Measurements from ENCODE around the gene PLAC8L1. TPM values are rescaled to one million over a fixed set of nuclear protein-coding genes. Genes with fewer than 3 reads are reported as not detected.

Gene PLAC8L1
- total RNA-seq, 2 experiments from 2014 or later: 0.50 TPM; not detected in 1

- H3K4me1 Mint-ChIP-seq: no peaks in the 10 kb centered on the region
- no peaks in the 10 kb centered on the region for H3K9me3 Mint-ChIP-seq
- no peak for DNase-seq
- POLR2A ChIA-PET: no interaction called here
- CTCF ChIA-PET: no interaction called here
- no peak overlapping the region for H3K27ac Mint-ChIP-seq
- peaks cover 7% of the 10 kb centered on the region for H3K36me3 Mint-ChIP-seq (ENCODE audit: low read depth)
- H3K27me3 Mint-ChIP-seq: no peaks in the 10 kb centered on the region
- no peak overlapping the region for H3K4me3 Mint-ChIP-seq
These were observed 2.5 kb upstream of the PLAC8L1 start for GRCh38 chr5:146107901-146108300.

- POLR2A ChIA-PET: no interaction called here
- Mint-ChIP-seq H3K4me3 (no peak overlapping the region), H3K9me3 (no peaks in the 10 kb centered on the region), H3K4me1 (no peaks in the 10 kb centered on the region), H3K36me3 (ENCODE audit: low read depth) (no peaks in the 10 kb centered on the region), H3K27ac (no peak overlapping the region), H3K27me3 (no peaks in the 10 kb centered on the region)
- DNase-seq: no peak
- CTCF ChIA-PET: no interaction called here
These were observed 1.8 kb downstream of the PLAC8L1 start for GRCh38 chr5:146103594-146103993.

DNA sequence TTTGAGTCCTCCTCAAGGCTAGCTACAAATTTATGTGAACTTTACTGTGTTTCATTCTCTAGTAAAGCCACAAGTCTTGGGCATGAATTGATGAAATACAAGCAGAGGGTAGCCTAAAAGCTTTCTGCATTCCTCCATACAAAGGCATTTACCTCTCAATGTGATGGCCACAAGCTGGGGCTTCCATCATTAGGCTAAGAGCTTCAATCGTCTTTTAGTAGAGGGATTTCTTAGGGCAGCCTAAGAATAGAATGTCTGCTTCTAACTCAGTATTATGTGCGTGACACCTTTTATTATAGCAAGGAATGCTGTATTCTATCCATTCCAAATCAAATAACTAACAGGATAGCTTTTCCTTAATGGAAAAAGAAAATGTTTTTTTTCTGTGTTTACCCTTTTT lies 3.7 kb downstream of the PLAC8L1 start:
- POLR2A ChIA-PET: no interaction called here
- Mint-ChIP-seq H3K4me1 (no peaks in the 10 kb centered on the region), H3K36me3 (ENCODE audit: low read depth) (no peaks in the 10 kb centered on the region), H3K27ac (no peak overlapping the region), H3K27me3 (no peaks in the 10 kb centered on the region), H3K4me3 (no peak overlapping the region), H3K9me3 (no peaks in the 10 kb centered on the region)
- CTCF ChIA-PET: interaction anchor here (0.7 kb wide), 1 partner anchor 35 kb away, joined by 4 read pairs; no protein-coding TSS in a partner anchor
- no peak for DNase-seq

DNA sequence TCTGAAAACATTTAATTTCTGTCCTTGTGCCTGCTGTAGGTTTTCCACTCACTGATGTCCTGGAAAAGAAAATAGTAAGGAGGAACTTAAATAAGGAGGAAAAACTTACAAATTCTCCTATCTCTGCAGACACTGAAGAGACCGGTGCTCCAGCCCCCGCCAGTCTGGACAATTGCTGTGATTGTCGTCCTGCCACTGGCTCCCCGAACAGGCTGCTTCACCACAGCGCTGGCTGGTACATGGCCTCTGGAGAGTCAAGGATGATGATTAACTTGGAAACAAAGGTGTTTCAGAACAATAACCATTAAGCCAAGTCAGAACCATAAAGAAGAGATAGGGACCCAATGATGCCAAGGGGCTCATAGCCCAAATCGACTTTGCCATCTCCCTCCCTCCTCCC lies 7.3 kb downstream of the PLAC8L1 start:
- H3K36me3 Mint-ChIP-seq (ENCODE audit: low read depth): no peaks in the 10 kb centered on the region
- H3K27ac Mint-ChIP-seq: no peak overlapping the region
- H3K27me3 Mint-ChIP-seq: no peaks in the 10 kb centered on the region
- H3K4me1 Mint-ChIP-seq: no peaks in the 10 kb centered on the region
- DNase-seq: no peak
- no peak overlapping the region for H3K4me3 Mint-ChIP-seq
- ChIA-PET POLR2A (no interaction called here), CTCF (interaction anchor here (0.7 kb wide), 1 partner anchor 17 kb away, joined by 3 read pairs; no protein-coding TSS in a partner anchor)
- no peaks in the 10 kb centered on the region for H3K9me3 Mint-ChIP-seq

- H3K36me3 Mint-ChIP-seq (ENCODE audit: low read depth): no peaks in the 10 kb centered on the region
- no peaks in the 10 kb centered on the region for H3K27me3 Mint-ChIP-seq
- DNase-seq: no peak
- ChIA-PET CTCF (no interaction called here), POLR2A (no interaction called here)
- no peaks in the 10 kb centered on the region for H3K9me3 Mint-ChIP-seq
- no peaks in the 10 kb centered on the region for H3K4me1 Mint-ChIP-seq
- H3K4me3 Mint-ChIP-seq: no peak overlapping the region
- no peak overlapping the region for H3K27ac Mint-ChIP-seq
These were observed 13.5 kb downstream of the PLAC8L1 start for GRCh38 chr5:146091881-146092280.

DNA sequence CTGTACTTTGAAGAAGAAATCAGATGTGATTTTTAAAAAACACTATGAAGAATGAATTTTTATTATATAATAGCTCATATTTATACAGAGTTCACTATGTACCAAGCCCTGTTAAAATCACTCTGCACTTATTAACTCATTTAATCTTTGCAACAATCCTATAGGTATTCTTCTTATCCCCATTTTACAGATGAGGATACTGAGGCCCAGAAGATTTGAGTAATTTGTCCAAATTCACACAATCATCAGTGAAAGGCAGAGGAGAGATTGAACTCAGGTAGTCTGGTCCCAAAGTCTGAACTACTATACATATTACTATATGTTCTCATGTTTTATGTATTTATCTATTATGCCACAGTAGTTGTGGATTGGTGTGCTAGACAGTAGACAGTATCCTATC lies 16.1 kb downstream of the PLAC8L1 start:
- Mint-ChIP-seq H3K27me3 (no peaks in the 10 kb centered on the region), H3K9me3 (no peaks in the 10 kb centered on the region), H3K27ac (no peak overlapping the region), H3K36me3 (ENCODE audit: low read depth) (no peaks in the 10 kb centered on the region), H3K4me1 (no peaks in the 10 kb centered on the region), H3K4me3 (no peak overlapping the region)
- no peak for DNase-seq
- ChIA-PET CTCF (no interaction called here), POLR2A (no interaction called here)

DNA sequence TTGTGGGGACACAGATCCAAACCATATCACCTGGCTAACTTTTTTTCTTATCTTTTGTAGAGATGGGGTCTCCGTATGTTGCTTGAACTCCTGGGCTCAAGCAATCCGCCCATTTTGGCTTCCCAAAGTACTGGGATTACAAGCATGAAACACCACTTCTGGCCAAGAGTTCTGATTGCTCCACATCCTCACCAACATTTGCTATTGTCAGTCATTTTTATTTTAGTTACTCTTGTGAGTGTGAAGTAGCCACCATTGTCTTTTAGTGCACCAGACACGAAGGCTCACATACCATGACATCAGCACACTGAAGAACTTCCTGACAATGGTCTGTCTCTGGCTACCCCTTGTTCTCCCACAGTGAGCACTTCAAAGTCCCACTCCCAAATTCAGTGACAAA lies 17.3 kb downstream of the PLAC8L1 start:
- ChIA-PET POLR2A (no interaction called here), CTCF (no interaction called here)
- no peak for DNase-seq
- Mint-ChIP-seq H3K27me3 (no peaks in the 10 kb centered on the region), H3K4me3 (no peak overlapping the region), H3K4me1 (peaks cover 3% of the 10 kb centered on the region), H3K9me3 (no peaks in the 10 kb centered on the region), H3K36me3 (ENCODE audit: low read depth) (no peaks in the 10 kb centered on the region), H3K27ac (no peak overlapping the region)

DNA sequence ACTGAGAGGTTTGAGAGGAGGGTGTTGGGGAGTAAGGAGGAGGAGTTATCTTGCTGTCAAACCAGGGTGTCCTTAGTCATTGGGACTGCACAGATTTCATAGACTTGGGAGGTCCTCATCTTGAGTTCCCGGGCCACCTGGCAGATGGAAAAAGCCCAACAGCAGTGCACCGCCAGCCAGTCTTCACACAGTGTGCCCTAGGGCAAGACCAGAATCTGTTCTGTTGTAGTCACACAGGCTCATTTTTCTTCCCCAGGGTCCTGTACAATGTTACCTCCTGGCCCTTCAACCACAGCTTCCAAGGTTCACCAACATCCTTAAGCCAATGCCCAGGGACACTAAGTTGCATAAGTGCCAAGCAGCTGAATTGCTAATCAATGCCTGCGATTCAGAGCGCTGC lies 21.0 kb downstream of the PLAC8L1 start:
- Mint-ChIP-seq H3K36me3 (ENCODE audit: low read depth) (no peaks in the 10 kb centered on the region), H3K27me3 (peaks cover under 1% of the 10 kb centered on the region), H3K4me1 (peaks cover 26% of the 10 kb centered on the region), H3K27ac (no peak overlapping the region), H3K4me3 (no peak overlapping the region), H3K9me3 (no peaks in the 10 kb centered on the region)
- no peak for DNase-seq
- CTCF ChIA-PET: no interaction called here
- POLR2A ChIA-PET: no interaction called here

DNA sequence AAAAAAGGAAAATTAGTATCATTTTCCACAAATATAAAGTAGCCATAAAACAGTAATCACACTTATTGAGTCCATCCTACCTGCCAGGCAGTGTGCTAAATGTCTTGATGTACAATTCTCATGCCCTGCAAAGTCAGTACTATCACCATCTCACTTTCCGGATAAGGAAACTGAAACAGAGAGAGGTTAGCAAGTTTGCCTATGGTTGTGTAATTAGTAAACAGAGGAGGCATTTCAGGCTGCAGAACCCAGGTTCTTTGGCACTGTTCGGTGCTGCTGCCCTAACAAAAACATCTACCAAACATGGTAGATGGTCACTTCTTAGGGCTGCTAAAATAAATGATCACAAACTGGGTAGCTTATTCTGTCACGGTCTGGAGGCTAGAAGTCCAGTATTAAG lies 22.6 kb downstream of the PLAC8L1 start:
- DNase-seq: no peak
- Mint-ChIP-seq H3K36me3 (ENCODE audit: low read depth) (no peaks in the 10 kb centered on the region), H3K27me3 (peaks cover 10% of the 10 kb centered on the region), H3K4me1 (peaks cover 37% of the 10 kb centered on the region), H3K4me3 (no peak overlapping the region), H3K9me3 (no peaks in the 10 kb centered on the region), H3K27ac (no peak overlapping the region)
- ChIA-PET POLR2A (no interaction called here), CTCF (interaction anchor here (0.6 kb wide), 1 partner anchor 451 kb away, joined by 3 read pairs; no protein-coding TSS in a partner anchor)

GRCh38 chr5:146081556-146081955 lies 23.8 kb downstream of the PLAC8L1 start:
- no peaks in the 10 kb centered on the region for H3K9me3 Mint-ChIP-seq
- ChIA-PET POLR2A (no interaction called here), CTCF (no interaction called here)
- no peaks in the 10 kb centered on the region for H3K36me3 Mint-ChIP-seq (ENCODE audit: low read depth)
- H3K4me3 Mint-ChIP-seq: no peak overlapping the region
- H3K4me1 Mint-ChIP-seq: peaks cover 39% of the 10 kb centered on the region
- peaks cover 17% of the 10 kb centered on the region for H3K27me3 Mint-ChIP-seq
- no peak overlapping the region for H3K27ac Mint-ChIP-seq
- no peak for DNase-seq

DNA sequence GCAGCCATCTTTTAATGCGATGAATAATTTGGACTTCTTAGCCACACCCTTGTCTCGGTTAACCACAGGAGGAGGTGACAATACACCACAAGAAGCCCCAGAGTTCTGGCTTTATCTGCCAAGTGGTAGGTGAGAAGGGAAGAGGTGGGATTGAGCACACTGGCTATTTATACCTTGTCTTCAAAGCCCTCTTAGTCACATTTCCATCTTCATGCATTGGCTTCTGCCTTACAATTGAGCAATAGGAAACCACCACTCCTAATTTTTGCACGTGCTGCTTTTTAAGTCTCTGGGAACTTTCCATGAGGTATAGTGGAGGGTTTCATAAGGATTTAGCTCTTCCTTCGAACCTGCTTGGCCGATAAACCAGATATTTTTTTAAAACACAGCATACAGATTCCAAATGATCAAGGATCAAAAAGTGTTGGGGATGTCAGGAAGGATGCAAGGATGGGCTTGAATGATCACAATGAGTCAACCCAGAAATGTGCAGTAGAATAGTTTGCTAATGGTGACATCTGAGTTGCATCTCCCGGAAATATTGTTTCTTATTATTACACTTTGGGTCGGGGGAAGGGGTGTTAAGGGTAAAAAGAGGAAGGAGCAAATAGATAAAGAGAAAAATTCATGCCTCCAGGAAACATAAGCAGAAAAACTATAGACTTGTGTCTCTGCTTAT lies 25.5 kb downstream of the PLAC8L1 start:
- Mint-ChIP-seq H3K36me3 (ENCODE audit: low read depth) (no peaks in the 10 kb centered on the region), H3K27me3 (peaks cover 18% of the 10 kb centered on the region), H3K27ac (no peak overlapping the region), H3K4me3 (no peak overlapping the region), H3K4me1 (peaks cover 39% of the 10 kb centered on the region), H3K9me3 (no peaks in the 10 kb centered on the region)
- peak; percentile 43 for DNase-seq
- POLR2A ChIA-PET: no interaction called here
- CTCF ChIA-PET: no interaction called here

DNA sequence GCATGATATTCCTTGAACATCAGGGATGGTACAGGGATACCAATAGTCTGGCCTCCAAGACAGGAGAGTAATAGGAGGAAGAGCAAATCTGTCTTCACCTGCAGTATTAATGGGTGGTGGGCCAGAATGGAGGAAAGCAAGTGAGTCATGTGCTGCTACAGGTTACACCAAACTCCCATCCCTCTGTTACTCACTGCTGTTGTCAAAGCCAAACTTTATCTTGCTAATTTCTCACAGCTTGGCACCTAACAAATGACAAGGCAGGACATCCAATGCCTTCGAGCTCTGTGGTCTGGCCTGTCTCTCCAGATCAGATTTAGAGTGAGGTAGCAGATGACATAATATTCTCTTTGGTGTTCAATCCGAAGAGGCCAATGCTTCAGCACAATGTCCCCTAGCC lies 26.8 kb downstream of the PLAC8L1 start:
- no peak overlapping the region for H3K4me3 Mint-ChIP-seq
- DNase-seq: no peak
- CTCF ChIA-PET: no interaction called here
- H3K9me3 Mint-ChIP-seq: no peaks in the 10 kb centered on the region
- POLR2A ChIA-PET: no interaction called here
- H3K27ac Mint-ChIP-seq: no peak overlapping the region
- H3K4me1 Mint-ChIP-seq: peaks cover 39% of the 10 kb centered on the region
- H3K36me3 Mint-ChIP-seq (ENCODE audit: low read depth): no peaks in the 10 kb centered on the region
- peaks cover 18% of the 10 kb centered on the region for H3K27me3 Mint-ChIP-seq

DNA sequence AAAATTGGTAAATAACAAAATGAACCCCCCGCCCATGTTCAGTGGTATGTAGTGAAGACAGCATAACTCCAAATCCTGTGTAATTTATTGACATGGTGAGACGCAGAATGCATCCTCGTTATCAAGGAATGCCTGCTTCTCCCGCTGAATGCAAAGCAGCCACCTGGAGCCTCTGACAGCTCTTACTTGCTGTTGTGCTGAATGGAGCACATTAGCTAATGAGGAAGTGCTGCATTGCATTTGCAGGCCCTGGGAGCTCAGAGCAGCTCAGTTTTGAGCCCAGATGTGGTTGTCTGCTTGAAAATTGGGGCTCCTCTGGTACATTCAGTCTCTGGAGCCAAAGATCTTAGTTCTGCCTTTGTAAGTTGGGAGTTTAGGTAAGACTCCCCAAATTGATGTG lies 28.9 kb downstream of the PLAC8L1 start:
- no peak overlapping the region for H3K27ac Mint-ChIP-seq
- no peak for DNase-seq
- H3K4me3 Mint-ChIP-seq: no peak overlapping the region
- H3K9me3 Mint-ChIP-seq: no peaks in the 10 kb centered on the region
- POLR2A ChIA-PET: no interaction called here
- no peaks in the 10 kb centered on the region for H3K36me3 Mint-ChIP-seq (ENCODE audit: low read depth)
- CTCF ChIA-PET: no interaction called here
- peaks cover 25% of the 10 kb centered on the region for H3K4me1 Mint-ChIP-seq
- peaks cover 18% of the 10 kb centered on the region for H3K27me3 Mint-ChIP-seq

DNA sequence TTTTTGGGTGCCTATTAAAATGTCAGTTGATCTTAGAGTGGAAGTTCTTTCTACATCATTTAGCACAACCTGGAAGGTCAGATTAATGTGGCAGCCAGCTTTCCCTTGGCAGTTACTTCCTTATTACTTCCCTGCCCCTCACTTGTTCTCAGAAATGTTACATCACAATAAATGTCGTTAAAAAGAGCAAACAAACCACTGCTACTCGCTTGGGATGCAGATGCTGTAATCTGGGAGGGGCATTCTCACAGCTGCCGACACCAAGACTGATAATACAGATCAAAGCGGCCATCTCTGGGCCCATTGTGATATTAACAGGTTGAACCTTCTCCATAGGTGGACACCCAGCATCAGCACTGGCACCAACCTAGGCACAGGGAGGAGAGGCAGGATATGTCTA lies 29.3 kb downstream of the PLAC8L1 start:
- CTCF ChIA-PET: interaction anchor here (0.6 kb wide), 1 partner anchor 29 kb away, joined by 4 read pairs; the partner anchor contains the start of gene PLAC8L1
- POLR2A ChIA-PET: no interaction called here

More for the DNA sequence above, 29.3 kb downstream of the PLAC8L1 start:
- Mint-ChIP-seq H3K4me3 (no peak overlapping the region), H3K9me3 (no peaks in the 10 kb centered on the region), H3K4me1 (peaks cover 24% of the 10 kb centered on the region), H3K36me3 (ENCODE audit: low read depth) (no peaks in the 10 kb centered on the region), H3K27ac (no peak overlapping the region), H3K27me3 (peaks cover 18% of the 10 kb centered on the region)
- DNase-seq: no peak
